GM19351 (cell line): Measurements from ENCODE around the gene MUC5AC.
"Not testable (repeated sequence)": the region's sequence is repeated elsewhere in the genome, so short reads cannot be mapped to it uniquely, and the experiment has no call there.

Experiments used
- ATAC-seq: cut with Tn5 transposase; IDR thresholded peaks from one replicate; pipeline ENCODE4 v1.9.1; 2021; ENCODE audit warnings: mild to moderate bottlenecking, moderate library complexity; ENCODE audit not compliant: unreplicated experiment

The MUC5AC gene

DNA sequence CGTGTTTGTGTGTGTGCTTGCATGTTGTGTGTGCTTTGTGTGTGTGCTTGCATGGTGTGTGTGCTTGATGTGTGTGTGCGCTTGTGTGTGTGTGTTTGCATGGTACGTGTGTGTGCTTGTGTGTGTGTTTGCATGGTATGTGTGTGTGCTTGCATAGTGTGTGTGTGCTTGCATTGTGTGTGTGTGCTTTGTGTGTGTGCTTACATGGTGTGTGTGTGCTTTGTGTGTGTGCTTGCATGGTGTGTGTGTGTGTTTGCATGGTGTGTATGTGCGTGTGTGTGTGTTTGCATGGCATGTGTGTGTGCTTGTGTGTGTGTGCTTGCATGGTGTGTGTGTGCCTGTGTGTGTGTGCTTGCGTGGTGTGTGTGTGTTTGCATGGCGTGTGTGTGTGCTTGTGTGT lies 10.0 kb upstream of the MUC5AC start:
- ATAC-seq, result no peak

DNA sequence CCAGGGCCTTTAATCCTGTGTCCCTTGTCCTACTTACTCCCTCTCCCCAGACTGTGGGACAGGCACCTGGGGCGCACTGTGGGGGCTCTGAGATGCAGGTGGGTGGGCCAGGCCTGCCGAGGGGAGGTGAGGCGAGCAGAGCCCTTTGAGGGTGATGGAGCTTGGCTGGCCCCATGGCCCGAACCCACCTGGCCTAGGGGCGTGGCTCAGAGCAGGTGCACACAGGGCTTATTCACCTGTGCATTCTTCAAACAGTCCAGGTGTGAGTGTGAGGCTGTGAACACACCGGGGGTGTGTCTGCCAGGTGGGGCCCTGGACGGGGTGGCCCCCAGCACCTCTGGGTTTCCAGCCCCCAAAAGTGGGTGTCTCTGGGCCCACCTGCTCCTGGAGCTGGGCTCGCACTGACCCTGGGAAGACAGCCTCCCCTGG lies 9.0 kb upstream of the MUC5AC start:
- no peak for ATAC-seq

GRCh38 chr11:1149545-1149944 lies 8.2 kb upstream of the MUC5AC start:
- no peak for ATAC-seq

- ATAC-seq, result no peak
These were observed 7.6 kb upstream of the MUC5AC start for GRCh38 chr11:1150116-1150515.

GRCh38 chr11:1150769-1151365 lies 6.9 kb upstream of the MUC5AC start:
- no peak for ATAC-seq

GRCh38 chr11:1151366-1152315 lies 6.1 kb upstream of the MUC5AC start:
- ATAC-seq, result no peak

DNA sequence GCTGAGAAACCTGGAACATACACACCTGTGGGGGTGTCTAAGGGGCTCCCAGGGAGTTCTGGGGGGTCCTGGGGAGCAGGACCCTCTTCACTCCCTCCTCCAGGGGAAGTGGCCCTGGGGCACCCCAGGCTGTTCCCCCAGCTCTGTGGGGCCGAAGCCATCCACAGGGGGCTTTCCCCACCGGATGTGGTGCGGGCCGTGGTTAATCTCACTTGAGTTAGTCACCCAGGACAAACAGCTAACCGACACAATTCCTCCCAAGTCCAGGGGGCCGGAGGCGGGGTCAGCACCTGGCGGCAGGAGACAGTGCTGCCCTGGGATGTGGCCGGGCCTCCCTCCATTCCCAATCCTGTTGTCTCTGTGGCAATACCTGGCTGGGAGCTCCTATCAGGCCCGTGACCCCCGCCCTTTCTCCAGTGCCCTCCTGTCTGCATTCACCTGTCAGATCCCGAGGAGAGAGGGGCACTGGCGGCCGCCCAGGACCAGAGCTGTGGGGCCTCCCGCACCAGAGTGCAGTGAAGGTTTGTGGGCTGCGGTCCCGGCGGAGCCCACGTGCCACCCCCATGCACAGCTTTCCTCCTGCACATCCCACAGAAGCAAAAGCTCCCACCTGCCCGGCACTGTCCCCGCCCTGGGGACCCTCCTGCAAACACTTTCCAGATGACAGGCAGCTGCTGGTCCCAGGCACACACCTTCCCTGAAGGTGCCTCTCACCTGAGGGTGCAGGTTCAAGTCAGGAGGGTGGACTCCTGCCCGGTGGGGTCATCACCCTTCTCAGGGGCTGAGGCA lies 5.2 kb upstream of the MUC5AC start:
- no peak for ATAC-seq

GRCh38 chr11:1153105-1153950 lies 4.4 kb upstream of the MUC5AC start:
- ATAC-seq, result no peak

DNA sequence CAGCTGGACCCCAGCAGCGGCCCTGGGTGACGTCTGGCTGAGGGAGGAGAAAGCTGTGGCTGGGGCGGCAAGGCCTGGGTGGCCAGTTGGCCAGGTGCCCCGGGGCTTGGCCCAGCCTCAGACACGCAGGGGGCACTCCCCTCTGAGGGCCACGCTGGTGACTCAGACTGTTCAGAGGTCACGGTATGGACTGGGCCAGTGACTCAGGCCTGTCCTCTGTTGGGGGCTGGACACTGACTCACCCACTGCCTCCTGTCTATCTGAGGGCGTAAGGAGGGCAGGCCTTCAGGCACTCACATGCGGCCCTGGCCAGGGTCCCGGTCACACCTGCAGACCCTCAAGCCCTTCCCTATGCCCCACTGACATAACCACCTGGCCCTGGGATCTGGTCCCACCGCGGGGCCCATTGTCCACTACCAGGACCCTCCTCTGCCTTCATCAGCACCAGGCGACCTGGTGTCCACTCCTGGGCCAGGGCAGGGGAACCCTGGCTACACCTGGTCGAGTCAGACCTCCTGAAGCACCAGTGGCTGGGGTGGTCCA lies 3.7 kb upstream of the MUC5AC start:
- ATAC-seq, result no peak

GRCh38 chr11:1154656-1155055 lies 3.1 kb upstream of the MUC5AC start:
- not testable (repeated sequence) for ATAC-seq

DNA sequence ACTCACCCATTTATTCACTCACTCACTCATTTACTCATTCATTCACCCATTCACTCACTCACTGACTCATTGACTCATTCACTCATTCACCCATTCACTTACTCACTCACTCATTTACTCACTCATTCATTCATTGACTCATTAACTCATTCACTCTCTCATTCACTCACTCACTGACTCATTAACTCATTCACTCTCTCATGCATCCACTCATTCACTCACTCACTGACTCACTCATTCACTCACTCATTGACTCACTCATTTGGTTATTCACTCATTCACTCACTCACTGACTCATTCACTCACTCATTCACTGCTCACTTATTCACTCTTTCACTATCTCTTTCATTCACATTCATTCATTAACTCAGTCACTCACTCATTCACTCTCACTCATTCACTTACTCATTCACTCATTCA lies 2.5 kb upstream of the MUC5AC start:
- no peak for ATAC-seq

- no peak for ATAC-seq
These were observed 1.0 kb upstream of the MUC5AC start for GRCh38 chr11:1156506-1157340.

- no peak for ATAC-seq
These were observed 460 bp upstream of the MUC5AC start for GRCh38 chr11:1157341-1157644.

DNA sequence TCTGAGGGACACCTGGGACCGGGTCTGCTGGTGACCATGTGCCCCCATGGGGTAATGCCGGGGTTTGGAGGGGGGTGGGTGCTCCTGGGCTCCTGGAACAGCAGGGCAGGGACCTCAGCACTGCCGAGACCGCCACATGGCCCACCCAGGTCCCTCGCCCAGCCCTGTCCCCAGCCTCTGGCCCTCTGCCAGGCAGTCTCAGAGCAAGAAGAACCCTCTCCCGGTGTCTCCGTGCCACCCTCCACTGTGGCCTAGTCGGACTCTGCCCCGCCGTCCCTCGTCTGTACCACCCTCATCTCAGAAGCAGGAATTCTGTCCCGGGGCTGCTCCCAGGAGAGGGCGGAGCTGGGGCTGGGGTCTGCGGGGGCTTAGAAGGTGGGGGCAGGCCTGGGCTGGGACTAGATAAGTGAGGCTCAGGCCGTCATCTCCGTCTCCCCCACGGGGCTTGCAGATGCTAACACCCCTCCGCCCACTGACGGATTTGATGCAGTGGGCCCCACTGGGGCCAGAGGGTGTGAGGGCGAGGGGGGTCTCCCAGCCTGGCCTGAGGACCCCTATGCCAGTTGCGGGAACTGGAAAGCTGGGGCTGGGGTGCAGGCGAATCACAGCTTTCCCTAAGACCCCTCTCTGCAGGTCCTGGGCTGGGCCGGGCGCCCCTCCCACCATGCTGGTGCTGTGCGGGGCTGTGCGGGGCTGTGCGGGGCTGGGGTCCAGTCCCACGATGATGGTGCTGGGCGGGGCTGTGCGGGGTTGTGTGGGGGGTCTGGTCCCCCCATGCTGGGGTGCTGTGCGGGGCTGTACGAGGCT lies 1.1 kb downstream of the MUC5AC start:
- no peak for ATAC-seq

DNA sequence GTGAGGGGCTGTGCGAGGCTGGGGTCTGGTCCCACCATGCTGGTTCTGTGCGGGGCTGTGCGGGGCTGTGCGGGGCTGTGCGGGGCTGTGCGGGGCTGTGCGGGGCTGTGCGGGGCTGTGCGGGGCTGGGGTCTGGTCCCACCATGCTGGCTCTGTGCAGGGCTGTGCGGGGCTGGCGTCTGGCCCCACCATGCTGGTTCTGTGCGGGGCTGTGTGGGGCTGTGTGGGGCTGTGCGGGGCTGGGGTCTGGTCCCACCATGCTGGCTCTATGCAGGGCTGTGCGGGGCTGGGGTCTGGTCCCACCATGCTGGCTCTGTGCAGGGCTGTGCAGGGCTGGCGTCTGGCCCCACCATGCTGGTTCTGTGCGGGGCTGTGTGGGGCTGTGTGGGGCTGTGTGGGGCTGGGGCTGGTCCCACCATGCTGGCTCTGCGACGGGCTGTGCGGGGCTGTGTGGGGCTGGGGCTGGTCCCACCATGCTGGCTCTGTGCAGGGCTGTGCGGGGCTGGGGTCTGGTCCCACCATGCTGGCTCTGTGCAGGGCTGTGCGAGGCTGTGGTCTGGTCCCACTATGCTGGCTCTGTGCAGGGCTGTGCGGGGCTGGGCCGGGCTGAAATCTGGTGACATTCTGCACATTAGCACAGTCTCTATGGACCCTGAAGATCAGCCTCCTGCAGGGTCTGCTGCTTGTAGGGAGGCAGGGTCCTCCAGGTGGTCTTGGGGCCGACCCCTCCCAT lies 1.9 kb downstream of the MUC5AC start:
- ATAC-seq, result not testable (repeated sequence)

DNA sequence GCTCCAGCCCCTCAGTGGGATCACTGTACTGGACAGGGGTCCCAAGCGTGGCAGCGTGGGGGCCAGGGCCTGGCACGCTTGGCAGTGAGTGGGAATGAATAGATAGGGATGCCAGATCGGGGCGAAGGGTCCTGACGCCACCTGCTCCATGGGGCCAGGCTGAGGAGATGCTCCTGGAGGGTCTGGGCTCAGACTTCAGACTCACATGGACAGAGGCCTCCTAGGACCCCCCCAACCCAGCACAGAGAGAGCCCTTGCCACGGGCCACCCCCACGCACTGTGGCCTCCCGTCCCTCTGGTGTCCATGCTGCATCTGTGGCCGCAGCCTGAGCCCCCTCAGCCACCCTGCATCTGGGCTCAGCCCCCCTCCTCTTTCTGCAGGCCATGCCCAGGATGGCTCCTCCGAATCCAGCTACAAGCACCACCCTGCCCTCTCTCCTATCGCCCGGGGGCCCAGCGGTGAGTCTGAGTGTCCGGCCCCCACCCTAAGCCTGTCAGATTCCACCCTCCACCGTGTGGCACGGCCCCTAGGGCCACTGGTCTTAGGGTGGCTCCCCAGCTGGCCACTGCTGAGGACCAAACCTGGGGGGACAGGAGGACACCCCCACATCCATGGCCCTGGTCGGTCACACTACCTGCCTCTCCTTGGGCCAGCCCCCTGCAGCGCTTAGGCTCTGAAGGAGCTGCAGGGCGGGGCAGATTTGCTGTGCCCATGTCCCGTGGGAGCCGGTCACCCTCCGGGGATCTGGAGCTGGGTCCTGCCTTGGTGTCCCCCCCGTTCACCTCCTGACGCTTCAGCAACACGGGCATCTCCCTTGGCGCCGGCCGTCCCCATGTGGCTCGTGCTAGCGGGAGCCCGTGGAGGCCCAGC lies 2.7 kb downstream of the MUC5AC start:
- no peak for ATAC-seq
